DMS153 (cell line): ENCODE results near the gene TMEM259.

ENCODE experiments used
- DNase-seq: peaks from one replicate; lab custom pipeline; 2025; lab: John Stamatoyannopoulos, UW

TMEM259 gene

GRCh38 chr19:986083-986482 is 34.8 kb downstream of the TMEM259 start:
- DNase-seq = no peak

DNA sequence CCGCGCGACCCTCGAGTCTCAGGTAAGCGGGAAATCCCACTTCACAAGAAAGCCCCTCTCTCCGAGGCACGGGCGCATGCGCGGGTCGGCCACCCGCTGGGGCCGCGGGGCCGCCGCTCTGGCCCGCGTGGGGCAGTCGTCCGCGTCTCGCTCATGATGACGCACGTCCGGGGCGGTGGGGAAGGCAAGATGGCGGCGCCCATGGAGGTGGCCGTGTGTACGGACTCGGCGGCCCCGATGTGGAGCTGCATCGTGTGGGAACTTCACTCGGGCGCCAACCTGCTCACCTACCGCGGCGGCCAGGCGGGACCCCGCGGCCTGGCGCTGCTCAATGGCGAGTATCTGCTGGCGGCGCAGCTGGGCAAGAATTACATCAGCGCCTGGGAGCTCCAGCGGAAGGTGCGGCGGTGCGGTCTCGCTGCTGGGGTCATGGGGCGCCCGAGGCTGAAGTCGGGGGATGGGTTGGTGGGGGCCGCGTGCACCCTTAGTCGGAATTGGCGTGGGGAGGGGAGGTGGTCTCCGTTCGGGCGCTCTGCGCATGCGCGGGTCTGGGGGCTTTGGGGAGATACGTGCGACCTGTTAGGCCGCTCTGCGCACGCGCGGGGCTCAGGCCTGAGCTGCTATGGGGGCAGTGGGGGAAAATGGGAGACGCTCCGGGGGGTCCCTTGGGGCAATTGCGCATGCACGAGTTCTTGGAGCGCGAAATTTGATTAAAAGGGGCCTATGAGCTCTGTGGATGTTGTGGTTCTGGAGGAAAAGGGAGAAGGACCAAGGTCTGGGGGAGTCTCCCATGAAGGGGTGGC is 36.6 kb downstream of the TMEM259 start, which contains the start of gene WDR18:
TSS of gene WDR18 (plus strand) at position 181 of the 803 bp plus-strand sequence. CDS start at position 190, 9 bp downstream.
- DNase-seq = peak; percentile 36

DNA sequence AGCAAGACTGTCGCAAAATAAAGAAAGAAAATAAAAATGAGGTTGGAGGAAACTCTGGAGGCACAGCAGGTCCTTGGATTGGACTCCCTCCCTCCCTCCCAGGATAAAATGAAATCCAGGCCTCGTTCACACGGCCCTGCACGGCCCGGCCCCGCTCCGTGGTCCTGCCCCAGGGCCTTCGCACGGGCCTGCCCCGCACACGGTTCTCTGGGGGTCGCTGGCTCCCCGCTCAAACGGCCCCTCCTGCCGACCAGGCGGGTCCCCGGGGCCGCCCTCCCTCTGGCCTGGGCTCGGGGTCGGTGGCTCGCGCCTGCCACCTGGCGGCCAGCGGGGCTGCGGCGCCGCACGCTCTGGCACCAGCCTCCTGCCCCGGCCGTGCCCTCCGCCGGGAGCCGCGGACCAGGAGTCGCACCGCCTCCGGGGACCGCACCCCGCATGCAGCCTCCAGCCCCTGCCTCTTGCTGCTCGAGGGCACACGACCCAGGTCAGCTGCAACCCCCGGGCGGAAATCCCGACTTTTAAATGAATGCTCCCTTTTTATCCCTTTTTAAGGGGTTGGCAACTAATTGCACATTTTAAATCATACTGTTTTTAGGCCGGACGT is 38.3 kb downstream of the TMEM259 start:
- DNase-seq = no peak

DNA sequence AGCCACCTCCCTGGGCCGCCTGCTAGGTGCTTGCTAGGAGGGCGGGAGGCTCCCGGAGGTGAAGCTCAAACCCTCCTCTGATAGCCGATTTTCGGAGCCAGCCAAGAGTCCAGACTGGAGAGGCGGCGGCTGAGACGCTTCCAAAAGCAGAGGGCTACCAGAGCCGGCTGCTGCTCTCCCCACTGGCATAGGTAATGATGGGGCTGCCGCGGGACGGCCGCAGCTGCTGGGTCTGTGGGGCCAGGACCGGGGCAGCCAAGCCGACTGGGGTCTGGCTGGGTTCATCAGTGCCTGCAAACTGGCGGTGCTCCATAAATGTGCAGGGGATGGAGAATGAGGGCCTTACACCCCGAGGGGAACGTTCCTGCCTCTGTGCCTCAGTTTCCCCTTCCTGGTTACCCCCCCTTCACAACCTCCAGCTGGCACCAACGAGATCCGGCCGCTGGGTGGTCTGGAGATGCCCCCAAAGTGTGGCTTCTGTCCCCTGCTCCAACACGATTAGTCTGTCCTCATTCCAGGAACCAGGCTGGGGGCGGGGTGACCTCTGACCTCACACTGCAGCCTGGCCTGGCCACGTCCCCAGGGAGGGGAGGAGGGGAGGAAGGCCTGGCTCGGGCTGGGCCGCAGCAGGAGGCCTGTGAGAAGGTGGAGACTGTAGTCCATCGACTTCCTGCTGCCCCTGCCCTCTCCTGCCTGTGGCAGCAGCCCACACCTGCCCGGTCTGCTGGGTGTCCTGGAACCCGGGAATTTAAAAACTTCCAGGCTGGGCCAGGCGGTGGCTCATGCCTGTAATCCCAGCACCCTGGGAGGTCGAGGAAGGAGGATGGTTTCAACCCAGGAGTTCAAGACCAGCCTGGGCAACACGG is 40.6 kb downstream of the TMEM259 start:
- DNase-seq = no peak

DNA sequence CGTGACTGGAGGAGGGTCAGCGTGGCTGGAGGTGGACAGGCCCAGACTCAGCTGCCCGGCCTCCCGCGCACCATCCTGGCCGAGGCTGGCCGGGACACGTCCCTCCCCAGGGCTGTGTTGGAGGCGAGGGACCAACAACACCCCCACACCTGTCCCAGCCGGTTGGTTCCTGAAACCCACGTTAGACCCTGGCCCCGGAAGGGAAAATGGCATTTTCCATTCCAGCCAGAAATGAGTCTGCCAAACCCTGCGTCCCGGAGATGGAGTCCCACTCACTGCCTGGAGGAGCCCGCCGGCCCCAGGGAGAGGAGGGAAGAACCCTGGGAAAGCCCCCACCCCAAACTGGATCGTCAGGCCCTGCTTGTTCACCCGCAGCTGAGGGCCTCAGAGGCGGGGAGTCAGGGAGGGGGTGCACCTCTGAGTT is 41.6 kb downstream of the TMEM259 start:
- no peak for DNase-seq

GRCh38 chr19:977058-977464 is 43.9 kb downstream of the TMEM259 start:
- DNase-seq = no peak

GRCh38 chr19:976476-976875 is 44.4 kb downstream of the TMEM259 start:
- DNase-seq = no peak

- no peak for DNase-seq
Observed at GRCh38 chr19:974564-975257, 46.2 kb downstream of the TMEM259 start.

GRCh38 chr19:973726-974563 is 47.0 kb downstream of the TMEM259 start:
- DNase-seq = no peak

DNA sequence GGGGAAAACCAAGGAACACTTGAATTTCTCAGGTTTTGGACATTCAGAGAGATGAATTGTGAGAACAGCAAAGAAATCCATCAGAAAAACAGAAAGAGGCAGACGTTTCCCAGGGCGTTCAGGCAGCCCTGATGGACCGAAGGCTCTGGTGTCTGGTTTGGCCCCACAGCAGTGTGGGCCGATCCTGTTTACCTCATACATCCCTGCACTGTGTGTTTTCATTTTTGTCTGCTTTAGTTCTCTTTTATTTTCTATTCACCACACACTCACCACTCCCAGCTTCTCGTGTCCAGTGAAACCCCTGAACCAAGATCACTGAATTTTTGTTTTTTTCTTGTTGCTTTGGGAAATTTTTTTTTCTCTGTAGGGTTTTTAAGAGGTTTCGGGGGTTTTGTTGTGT is 48.6 kb downstream of the TMEM259 start:
- no peak for DNase-seq

GRCh38 chr19:971795-972194 is 49.1 kb downstream of the TMEM259 start:
- no peak for DNase-seq

DNA sequence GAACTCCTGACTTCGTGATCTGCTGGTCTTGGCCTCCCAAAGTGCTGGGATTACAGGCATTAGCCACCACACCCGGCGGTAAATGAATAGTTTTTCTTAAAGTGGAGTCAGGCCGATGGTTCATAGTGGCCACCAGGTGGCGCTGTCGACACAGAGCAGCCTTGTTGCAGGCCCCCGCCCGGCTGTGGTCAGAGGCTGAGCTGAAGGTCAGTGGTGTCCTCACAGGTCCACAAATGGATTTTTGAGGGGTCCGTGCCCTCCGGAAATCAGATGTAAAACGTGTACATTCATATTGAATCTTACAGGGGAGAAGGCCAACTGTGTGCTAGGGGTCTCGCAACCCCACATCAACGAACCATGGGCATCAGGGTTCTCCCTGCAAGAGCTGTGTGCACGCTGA is 50.2 kb downstream of the TMEM259 start:
- no peak for DNase-seq

- no peak for DNase-seq
Observed at GRCh38 chr19:966485-967088, 54.3 kb downstream of the TMEM259 start.

GRCh38 chr19:964761-965694 is 55.9 kb downstream of the TMEM259 start:
- no peak for DNase-seq

GRCh38 chr19:964116-964520 is 56.8 kb downstream of the TMEM259 start:
- no peak for DNase-seq

- DNase-seq = no peak
Observed at GRCh38 chr19:963486-963951, 57.4 kb downstream of the TMEM259 start.

GRCh38 chr19:962683-963400 is 58.1 kb downstream of the TMEM259 start:
- no peak for DNase-seq

DNA sequence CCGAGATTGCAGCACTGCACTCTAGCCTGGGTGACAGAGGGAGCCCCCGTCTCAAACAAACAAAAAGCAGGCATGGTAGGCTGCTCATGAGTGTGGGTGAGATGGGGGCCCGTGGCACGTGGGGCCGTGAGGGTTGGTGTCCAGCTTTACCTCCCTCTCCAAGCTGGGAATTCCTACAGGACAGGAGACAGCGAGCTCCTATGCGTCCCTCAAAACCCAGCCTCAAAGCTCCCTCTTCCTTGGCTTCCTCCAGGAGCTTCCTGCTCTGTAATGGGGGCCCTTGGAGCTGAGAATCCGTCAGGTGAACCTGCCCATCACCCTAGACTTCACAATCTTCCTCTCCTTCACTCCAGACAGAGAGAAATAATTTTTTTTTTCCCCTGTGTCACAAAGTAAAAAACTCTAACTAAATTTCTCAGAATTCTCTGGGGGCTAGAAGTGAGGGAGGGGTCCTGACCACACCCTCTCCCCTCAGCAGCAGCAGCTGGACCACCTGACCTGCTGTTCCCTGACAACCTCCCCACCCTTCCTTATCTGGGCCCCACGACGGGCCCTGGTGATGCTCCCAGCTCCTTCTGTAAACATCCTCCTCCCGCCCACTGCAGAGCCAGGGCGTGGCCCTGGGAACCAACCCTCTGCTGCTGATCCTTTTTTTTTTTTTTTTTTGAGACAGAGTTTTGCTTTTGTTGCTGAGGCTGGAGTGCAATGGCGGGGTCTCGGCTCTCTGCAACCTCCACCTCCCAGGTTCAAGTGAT is 58.9 kb downstream of the TMEM259 start:
- no peak for DNase-seq
